HFF-Myc (cell line): ENCODE measurements around the gene DOCK11.

Experiments
- DNase-seq: peaks from one replicate; pipeline ENCODE4 v3.0.0-alpha.2; 2011; ENCODE audit warnings: low read depth; ENCODE audit errors: extremely low read depth
- H3K4me3 ChIP-seq: replicated peaks from 2 replicates; pipeline ENCODE4 v1.5.1; 2011; ENCODE audit warnings: low read depth, mild to moderate bottlenecking, control low read depth, low read length
- CTCF ChIP-seq: IDR thresholded peaks from 2 replicates; pipeline ENCODE4 v1.5.1; 2012; ENCODE audit warnings: mild to moderate bottlenecking, low read depth, low read length, control low read depth; ENCODE audit errors: missing control alignments

DOCK11 gene

GRCh38 chrX:118502161-118502789, 6.7 kb downstream of the DOCK11 start:
- no peak for DNase-seq
- TF ChIP-seq CTCF, result no peak

GRCh38 chrX:118503260-118504041, 7.8 kb downstream of the DOCK11 start:
- no peak overlapping the region for H3K4me3 ChIP-seq
- no peak for DNase-seq
- TF ChIP-seq CTCF, result no peak

More at GRCh38 chrX:118502161-118502789, 6.7 kb downstream of the DOCK11 start:
- H3K4me3 ChIP-seq, result no peak overlapping the region

- DNase-seq, result no peak
- TF ChIP-seq CTCF, result no peak
Measured at GRCh38 chrX:118504581-118504980, 9.0 kb downstream of the DOCK11 start.

GRCh38 chrX:118506805-118507480, 11.3 kb downstream of the DOCK11 start:
- H3K4me3 ChIP-seq, result no peak overlapping the region
- no peak for DNase-seq
- no peak for TF ChIP-seq CTCF

More at GRCh38 chrX:118504581-118504980, 9.0 kb downstream of the DOCK11 start:
- H3K4me3 ChIP-seq, result no peak overlapping the region

- DNase-seq, result no peak
- no peak overlapping the region for H3K4me3 ChIP-seq
- no peak for TF ChIP-seq CTCF
Measured at GRCh38 chrX:118507766-118508165, 12.2 kb downstream of the DOCK11 start.

- TF ChIP-seq CTCF, result no peak
- no peak overlapping the region for H3K4me3 ChIP-seq
- no peak for DNase-seq
Measured at GRCh38 chrX:118508221-118508620, 12.6 kb downstream of the DOCK11 start.
